ENCODE results near the gene NUDT22. TPM values are rescaled to one million over a fixed set of nuclear protein-coding genes. Genes with fewer than 3 reads are reported as not detected.

Gene NUDT22
- total RNA-seq, 2 experiments from 2014 or later, result 58.4 to 69.6 TPM

- H3K27ac Mint-ChIP-seq, result peak overlapping the region; percentile 3
- no peaks in the 10 kb centered on the region for H3K27me3 Mint-ChIP-seq
- H3K36me3 Mint-ChIP-seq, result peaks cover 35% of the 10 kb centered on the region
- peaks cover 25% of the 10 kb centered on the region for H3K4me1 Mint-ChIP-seq
- H3K4me3 Mint-ChIP-seq, result no peak overlapping the region
- no peaks in the 10 kb centered on the region for H3K9me3 Mint-ChIP-seq
- DNase-seq, result no peak
Observed at GRCh38 chr11:64201543-64201942, 24.5 kb upstream of the NUDT22 start.

- DNase-seq, result no peak
- H3K4me1 Mint-ChIP-seq, result peaks cover 25% of the 10 kb centered on the region
- no peaks in the 10 kb centered on the region for H3K27me3 Mint-ChIP-seq
- no peaks in the 10 kb centered on the region for H3K9me3 Mint-ChIP-seq
- peaks cover 49% of the 10 kb centered on the region for H3K36me3 Mint-ChIP-seq
- H3K27ac Mint-ChIP-seq, result no peak overlapping the region
- peak overlapping the region; percentile 12 for H3K4me3 Mint-ChIP-seq
Observed at GRCh38 chr11:64202992-64203391, 23.1 kb upstream of the NUDT22 start.

DNA sequence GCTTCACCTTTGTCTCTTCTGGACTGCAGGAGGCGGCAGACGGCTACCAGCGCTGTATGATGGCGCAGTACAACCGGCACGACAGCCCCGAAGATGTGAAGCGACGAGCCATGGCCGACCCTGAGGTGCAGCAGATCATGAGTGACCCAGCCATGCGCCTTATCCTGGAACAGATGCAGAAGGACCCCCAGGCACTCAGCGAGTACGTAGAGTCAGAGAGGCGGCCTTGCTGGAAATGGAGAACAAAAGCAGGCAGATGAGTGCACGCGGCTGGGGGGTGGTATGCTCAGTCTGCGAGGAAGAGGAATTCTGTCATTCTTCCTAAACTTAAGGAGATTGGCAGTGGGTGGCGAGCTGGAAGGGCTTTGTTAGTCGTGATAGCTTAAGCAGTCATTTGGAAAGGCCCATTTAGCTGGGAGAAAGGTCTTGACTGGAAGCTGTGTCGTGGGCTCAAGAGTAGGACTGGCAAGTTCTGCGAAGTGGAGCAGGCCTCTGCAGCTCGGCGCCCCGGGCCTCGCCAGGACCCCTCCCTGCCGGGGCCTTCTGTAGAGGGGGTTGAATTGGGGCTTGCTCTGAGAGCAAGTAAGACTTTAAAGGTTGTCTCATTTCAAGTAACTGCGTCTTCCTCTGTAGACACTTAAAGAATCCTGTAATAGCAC, 22.5 kb upstream of the NUDT22 start:
- Mint-ChIP-seq H3K4me3 (peak overlapping the region; percentile 12), H3K4me1 (peaks cover 25% of the 10 kb centered on the region), H3K27ac (peak overlapping the region; percentile 42), H3K9me3 (no peaks in the 10 kb centered on the region), H3K36me3 (peaks cover 51% of the 10 kb centered on the region), H3K27me3 (no peaks in the 10 kb centered on the region)
- no peak for DNase-seq

DNA sequence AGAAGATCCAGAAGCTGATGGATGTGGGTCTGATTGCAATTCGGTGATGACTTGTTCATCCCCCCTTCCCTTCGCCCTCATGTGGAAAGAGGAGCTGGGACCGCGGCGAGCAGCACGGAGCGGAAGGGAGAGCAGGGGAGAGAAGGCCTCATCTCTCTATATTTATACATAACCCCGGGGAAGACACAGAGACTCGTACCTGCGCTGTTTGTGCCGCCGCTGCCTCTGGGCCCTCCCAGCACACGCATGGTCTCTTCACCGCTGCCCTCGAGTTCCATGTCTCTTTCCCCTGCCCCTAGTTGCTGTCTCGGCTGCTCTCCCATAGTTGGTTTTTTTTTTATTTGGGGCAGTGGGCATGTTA, 22.0 kb upstream of the NUDT22 start:
- H3K4me3 Mint-ChIP-seq, result no peak overlapping the region
- H3K36me3 Mint-ChIP-seq, result peaks cover 54% of the 10 kb centered on the region
- H3K4me1 Mint-ChIP-seq, result peaks cover 28% of the 10 kb centered on the region
- H3K9me3 Mint-ChIP-seq, result no peaks in the 10 kb centered on the region
- no peak for DNase-seq
- no peaks in the 10 kb centered on the region for H3K27me3 Mint-ChIP-seq
- peak overlapping the region; percentile 42 for H3K27ac Mint-ChIP-seq

DNA sequence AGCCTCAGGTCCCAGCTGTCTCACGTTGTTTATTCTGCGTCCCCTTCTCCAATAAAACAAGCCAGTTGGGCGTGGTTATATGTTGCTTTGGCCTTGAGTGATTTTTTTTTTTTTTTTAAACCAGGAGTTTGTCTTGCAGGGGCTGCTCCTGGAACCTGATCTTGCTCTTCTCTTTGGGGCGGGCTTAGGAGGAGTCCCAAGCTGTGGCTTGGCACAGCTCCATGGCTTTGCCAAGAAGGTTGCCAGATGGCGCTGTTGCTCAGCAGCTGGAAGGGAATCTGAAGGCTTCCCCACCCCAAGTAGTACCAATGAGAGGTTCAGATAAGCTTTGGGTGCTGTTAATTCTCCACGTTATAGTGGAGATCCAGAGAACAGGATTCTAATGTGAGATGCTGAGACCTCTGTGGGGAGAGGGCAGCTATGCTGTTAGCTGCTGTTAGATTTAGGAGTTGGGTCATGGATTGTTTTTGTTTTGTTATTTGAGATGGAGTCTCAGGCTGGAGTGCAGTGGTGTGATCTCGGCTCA, 21.5 kb upstream of the NUDT22 start:
- Mint-ChIP-seq H3K4me3 (peak overlapping the region; percentile 66), H3K27ac (peak overlapping the region; percentile 75), H3K9me3 (no peaks in the 10 kb centered on the region), H3K4me1 (peaks cover 33% of the 10 kb centered on the region), H3K36me3 (peaks cover 56% of the 10 kb centered on the region), H3K27me3 (no peaks in the 10 kb centered on the region)
- DNase-seq, result peak; percentile 75

- H3K36me3 Mint-ChIP-seq, result peaks cover 51% of the 10 kb centered on the region
- peaks cover 40% of the 10 kb centered on the region for H3K4me1 Mint-ChIP-seq
- peak; percentile 85 for DNase-seq
- no peaks in the 10 kb centered on the region for H3K27me3 Mint-ChIP-seq
- H3K4me3 Mint-ChIP-seq, result peak within 1 kb of the TSS; percentile 94
- peak within 1 kb of the TSS; percentile 98 for H3K27ac Mint-ChIP-seq
- no peaks in the 10 kb centered on the region for H3K9me3 Mint-ChIP-seq
Observed at GRCh38 chr11:64206457-64207255, 19.4 kb upstream of the NUDT22 start, which contains the start of gene FERMT3. FERMT3 (plus strand) TSS chr11:64206721; CDS start chr11:64207365, 644 bp downstream.

GRCh38 chr11:64207256-64208085, 18.6 kb upstream of the NUDT22 start:
- peak overlapping the region; percentile 94 for H3K4me3 Mint-ChIP-seq
- peaks cover 46% of the 10 kb centered on the region for H3K4me1 Mint-ChIP-seq
- H3K27ac Mint-ChIP-seq, result peak overlapping the region; percentile 98
- peaks cover 53% of the 10 kb centered on the region for H3K36me3 Mint-ChIP-seq
- no peaks in the 10 kb centered on the region for H3K9me3 Mint-ChIP-seq
- peak; percentile 90 for DNase-seq
- H3K27me3 Mint-ChIP-seq, result no peaks in the 10 kb centered on the region

- no peak for DNase-seq
- peaks cover 47% of the 10 kb centered on the region for H3K4me1 Mint-ChIP-seq
- peaks cover 57% of the 10 kb centered on the region for H3K36me3 Mint-ChIP-seq
- H3K27ac Mint-ChIP-seq, result peak overlapping the region; percentile 98
- peak overlapping the region; percentile 94 for H3K4me3 Mint-ChIP-seq
- no peaks in the 10 kb centered on the region for H3K9me3 Mint-ChIP-seq
- no peaks in the 10 kb centered on the region for H3K27me3 Mint-ChIP-seq
Observed at GRCh38 chr11:64208086-64208795, 17.8 kb upstream of the NUDT22 start.

DNA sequence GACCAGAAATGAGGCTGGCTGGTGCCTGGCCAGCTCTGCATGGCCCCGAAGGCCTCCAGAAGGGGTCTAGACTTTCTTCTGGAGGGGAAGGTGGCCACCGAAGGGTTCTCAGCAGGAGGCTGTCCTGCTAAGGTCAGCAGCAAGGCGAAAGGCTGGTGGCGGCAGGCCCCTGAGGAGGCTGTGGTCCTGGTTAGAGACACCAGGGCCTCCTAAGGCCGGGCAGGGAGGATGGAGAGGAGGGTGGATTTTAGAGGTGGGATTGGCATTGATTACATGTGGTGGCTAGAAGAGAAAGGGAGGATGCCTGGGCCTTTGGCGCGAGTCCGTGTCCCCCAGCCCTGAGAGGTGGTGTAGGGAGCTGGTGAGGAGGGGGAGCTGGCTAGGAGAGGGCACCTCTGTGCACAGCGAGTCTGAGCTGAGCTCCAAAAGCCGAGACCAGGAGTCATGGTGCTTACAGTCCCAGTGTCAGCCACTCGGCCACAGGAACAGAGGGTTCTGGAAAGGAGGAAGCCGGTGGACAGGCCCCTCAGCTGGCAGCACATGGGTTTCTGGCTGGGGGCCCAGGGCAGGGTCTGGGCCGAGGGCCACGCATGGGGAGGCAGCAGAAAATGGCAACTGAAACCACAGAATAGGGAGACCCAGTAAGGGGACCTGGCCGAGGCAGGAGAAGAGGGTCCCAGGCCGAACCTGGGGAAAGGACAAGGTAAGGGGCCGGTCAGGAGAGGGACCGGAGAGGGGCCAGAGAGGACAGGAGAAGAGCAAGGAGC, 17.1 kb upstream of the NUDT22 start:
- H3K27ac Mint-ChIP-seq, result peak overlapping the region; percentile 98
- H3K4me1 Mint-ChIP-seq, result peaks cover 46% of the 10 kb centered on the region
- no peaks in the 10 kb centered on the region for H3K27me3 Mint-ChIP-seq
- no peak for DNase-seq
- peak overlapping the region; percentile 94 for H3K4me3 Mint-ChIP-seq
- peaks cover 57% of the 10 kb centered on the region for H3K36me3 Mint-ChIP-seq
- no peaks in the 10 kb centered on the region for H3K9me3 Mint-ChIP-seq

DNA sequence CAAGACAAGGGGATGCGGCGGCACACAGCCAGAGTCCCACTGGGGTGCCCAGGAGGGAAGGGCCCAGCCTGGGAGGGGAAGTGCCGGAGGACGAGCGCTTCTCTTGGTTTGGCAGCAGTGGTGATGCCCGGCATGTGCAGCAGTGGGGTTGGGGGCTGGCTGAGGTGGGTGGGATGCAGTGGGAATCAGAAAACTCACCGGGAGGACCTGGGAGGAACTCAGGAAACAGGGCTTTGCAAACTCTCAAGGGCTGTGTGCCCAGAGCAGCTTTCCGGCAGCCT, 16.6 kb upstream of the NUDT22 start:
- no peak overlapping the region for H3K4me3 Mint-ChIP-seq
- H3K4me1 Mint-ChIP-seq, result peaks cover 41% of the 10 kb centered on the region
- H3K9me3 Mint-ChIP-seq, result no peaks in the 10 kb centered on the region
- H3K27ac Mint-ChIP-seq, result peak overlapping the region; percentile 48
- peaks cover 55% of the 10 kb centered on the region for H3K36me3 Mint-ChIP-seq
- no peak for DNase-seq
- no peaks in the 10 kb centered on the region for H3K27me3 Mint-ChIP-seq

- peaks cover 58% of the 10 kb centered on the region for H3K36me3 Mint-ChIP-seq
- no peak for DNase-seq
- peak overlapping the region; percentile 66 for H3K27ac Mint-ChIP-seq
Observed at GRCh38 chr11:64210301-64211020, 15.6 kb upstream of the NUDT22 start.

DNA sequence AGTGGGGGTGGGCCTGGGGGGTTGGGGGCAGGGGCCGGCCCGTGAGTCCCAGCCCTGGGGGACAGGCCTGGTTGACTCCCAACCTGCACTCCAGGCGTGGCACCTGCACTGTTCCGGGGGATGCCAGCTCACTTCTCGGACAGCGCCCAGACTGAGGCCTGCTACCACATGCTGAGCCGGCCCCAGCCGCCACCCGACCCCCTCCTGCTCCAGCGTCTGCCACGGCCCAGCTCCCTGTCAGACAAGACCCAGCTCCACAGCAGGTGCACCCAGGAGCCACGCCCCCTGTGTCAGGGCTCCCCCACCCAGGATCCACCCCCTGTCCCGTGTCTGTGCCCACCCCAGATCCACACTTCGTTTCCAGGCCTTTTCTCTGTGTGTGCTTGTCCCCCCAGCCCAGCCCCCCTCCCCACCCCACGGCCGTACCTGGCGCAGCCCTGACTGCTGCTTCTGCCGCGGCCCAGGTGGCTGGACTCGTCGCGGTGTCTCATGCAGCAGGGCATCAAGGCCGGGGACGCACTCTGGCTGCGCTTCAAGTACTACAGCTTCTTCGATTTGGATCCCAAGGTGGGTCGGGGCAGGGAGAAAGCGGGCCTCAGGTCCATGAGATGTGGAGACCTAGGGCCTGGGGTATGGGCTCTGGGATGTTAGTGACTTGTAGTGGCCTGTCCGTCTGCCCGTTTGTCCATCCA, 14.7 kb upstream of the NUDT22 start:
- H3K27me3 Mint-ChIP-seq, result no peaks in the 10 kb centered on the region
- H3K36me3 Mint-ChIP-seq, result peaks cover 51% of the 10 kb centered on the region
- no peak for DNase-seq
- H3K27ac Mint-ChIP-seq, result no peak overlapping the region
- H3K9me3 Mint-ChIP-seq, result no peaks in the 10 kb centered on the region
- H3K4me3 Mint-ChIP-seq, result no peak overlapping the region
- H3K4me1 Mint-ChIP-seq, result peaks cover 33% of the 10 kb centered on the region

More at GRCh38 chr11:64210301-64211020, 15.6 kb upstream of the NUDT22 start:
- no peak overlapping the region for H3K4me3 Mint-ChIP-seq
- peaks cover 39% of the 10 kb centered on the region for H3K4me1 Mint-ChIP-seq
- H3K27me3 Mint-ChIP-seq, result no peaks in the 10 kb centered on the region
- no peaks in the 10 kb centered on the region for H3K9me3 Mint-ChIP-seq

DNA sequence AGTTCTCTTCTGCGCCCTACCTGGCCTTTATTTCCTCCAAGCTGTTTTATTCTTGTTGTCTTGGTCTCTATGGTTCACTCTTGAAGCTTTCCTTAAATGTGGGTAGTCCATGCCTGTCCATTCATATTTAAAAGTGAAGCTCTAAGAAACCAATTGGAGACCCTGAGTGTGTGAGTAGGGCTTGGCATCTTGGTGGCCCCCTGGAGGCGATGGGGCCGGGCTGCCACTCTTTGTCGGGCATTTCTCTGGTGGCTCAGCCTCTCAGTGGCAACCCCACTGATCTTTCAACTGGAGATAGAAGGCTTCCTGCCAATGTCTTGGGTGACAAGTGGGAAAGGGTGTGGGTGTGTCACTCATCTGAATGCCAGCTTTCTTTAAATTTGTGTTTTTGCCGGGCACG, 9.2 kb upstream of the NUDT22 start:
- Mint-ChIP-seq H3K27me3 (no peaks in the 10 kb centered on the region), H3K9me3 (no peaks in the 10 kb centered on the region), H3K36me3 (peaks cover 38% of the 10 kb centered on the region), H3K27ac (no peak overlapping the region), H3K4me3 (no peak overlapping the region), H3K4me1 (peaks cover 21% of the 10 kb centered on the region)
- no peak for DNase-seq

Data from activated naive CD8-positive, alpha-beta T cell treated with anti-CD3 and anti-CD28 coated beads for 36 hours (primary cell).